B cell (primary cell): Measurements from ENCODE around the gene MAJIN. TPM values are rescaled to one million over a fixed set of nuclear protein-coding genes. Genes with fewer than 3 reads are reported as not detected.

Source experiments
- ATAC-seq: fragments of 200-7000 bp; cut with Tn5 transposase; one replicate; pipeline ENCODE4 v1.10.0; 2021; ENCODE audit warnings: low read depth, mild to moderate bottlenecking, moderate number of reproducible peaks, moderate library complexity
- CTCF ChIA-PET: fragments of 350-600 bp; sonication (Branson Sonifier 250); formaldehyde crosslinking; loops from one replicate; lab custom pipeline; 2021; ENCODE audit warnings: antibody characterized with exemption, inconsistent platforms; lab: Charles Lee
- POLR2A ChIA-PET: fragments of 350-600 bp; sonication (Branson Sonifier 250); formaldehyde crosslinking; loops from one replicate; lab custom pipeline; 2021; ENCODE audit warnings: antibody characterized with exemption; lab: Charles Lee
- DNase-seq: peaks from one replicate; pipeline ENCODE4 v3.0.0; 2013
- H2AFZ ChIP-seq: 2 replicates; pipeline ENCODE4 v1.6.1; 2012; ENCODE audit warnings: mild to moderate bottlenecking, low read depth, low read length; ENCODE audit not compliant: insufficient read depth, poor library complexity, severe bottlenecking
- H3K27ac ChIP-seq, 2 donors: 1 replicate in 1 of 2; 2 replicates in 1 of 2; pipeline ENCODE4 v1.5.1; 2012 to 2013; ENCODE audit warnings: low read length in 2 of 2, mild to moderate bottlenecking in 2 of 2, moderate library complexity in 1 of 2
- H3K27me3 ChIP-seq, 4 experiments: fragments of 200-600 bp in 1 of 4; sonication (generic) in 1 of 4; replicated peaks in 1 of 4; 1 replicate in 2 of 4; 2 replicates in 2 of 4; pipeline versions ENCODE4 v1.6.1 to v1.7.0; 2013 to 2016; ENCODE audit warnings: low read length in 3 of 4, mild to moderate bottlenecking in 2 of 4, mixed read lengths in 1 of 4, moderate library complexity in 1 of 4; ENCODE audit not compliant: insufficient read depth in 4 of 4, control insufficient read depth in 3 of 4; ENCODE audit errors: control extremely low read depth in 1 of 4
- H3K36me3 ChIP-seq, 2 experiments: replicated peaks in 1 of 2; 1 replicate in 1 of 2; 2 replicates in 1 of 2; pipeline versions ENCODE4 v1.6.1 to v1.7.1; 2013; ENCODE audit warnings: low read length in 1 of 2; ENCODE audit not compliant: insufficient read depth in 2 of 2, control insufficient read depth in 1 of 2; ENCODE audit errors: control extremely low read depth in 1 of 2, extremely low read depth in 1 of 2
- H3K4me1 ChIP-seq, 2 donors: fragments of 200-600 bp in 1 of 2; sonication (generic) in 1 of 2; 1 replicate in 1 of 2; 2 replicates in 1 of 2; pipeline versions ENCODE4 v1.5.1 to v1.6.1; 2013 to 2017; ENCODE audit warnings: low read length in 2 of 2; ENCODE audit not compliant: control insufficient read depth in 2 of 2, insufficient read depth in 2 of 2
- H3K4me2 ChIP-seq: replicated peaks from 2 replicates; pipeline ENCODE3; 2012; ENCODE audit warnings: mild to moderate bottlenecking, low read depth, low read length; ENCODE audit not compliant: poor library complexity, severe bottlenecking
- H3K4me3 ChIP-seq, 5 experiments: fragments of 200-600 bp in 1 of 5; sonication (generic) in 1 of 5; 1 replicate in 3 of 5; 2 replicates in 2 of 5; pipeline versions ENCODE4 v1.5.1 to v1.7.0; 2011 to 2016; ENCODE audit warnings: low read length in 4 of 5, mild to moderate bottlenecking in 4 of 5, low read depth in 2 of 5, control low read depth in 1 of 5, moderate library complexity in 1 of 5; ENCODE audit not compliant: insufficient read depth in 1 of 5; ENCODE audit errors: control extremely low read depth in 1 of 5, extremely low read depth in 1 of 5
- H3K79me2 ChIP-seq: fragments of 200-600 bp; sonication (generic); one replicate; pipeline ENCODE4 v1.6.0; 2016; ENCODE audit warnings: low read length; ENCODE audit not compliant: control insufficient read depth, insufficient read depth
- H3K9ac ChIP-seq: fragments of 200-600 bp; sonication (generic); 2 replicates; pipeline ENCODE4 v1.6.1; 2017; ENCODE audit warnings: mild to moderate bottlenecking, low read length, moderate library complexity
- H3K9me3 ChIP-seq, 3 donors: one replicate each; pipeline versions ENCODE4 v1.6.1 to v1.7.1; 2013; ENCODE audit warnings: low read length in 2 of 3; ENCODE audit not compliant: control insufficient read depth in 2 of 3, insufficient read depth in 1 of 3; ENCODE audit errors: control extremely low read depth in 1 of 3
- H4K20me1 ChIP-seq: 2 replicates; pipeline ENCODE4 v1.6.0; 2012; ENCODE audit warnings: mild to moderate bottlenecking, low read length; ENCODE audit not compliant: insufficient read depth, control insufficient read depth, poor library complexity, severe bottlenecking
- H3K27ac Mint-ChIP-seq: one replicate; pipeline ENCODE4 v1.8.0; 2021; ENCODE audit warnings: mixed read lengths
- H3K27me3 Mint-ChIP-seq: one replicate; pipeline ENCODE4 v1.8.0; 2021; ENCODE audit warnings: mixed read lengths
- H3K4me1 Mint-ChIP-seq: one replicate; pipeline ENCODE4 v1.8.0; 2021; ENCODE audit warnings: mixed read lengths
- H3K4me3 Mint-ChIP-seq: one replicate; pipeline ENCODE4 v1.8.0; 2021; ENCODE audit warnings: mixed read lengths
- H3K9me3 Mint-ChIP-seq: one replicate; pipeline ENCODE4 v1.8.0; 2022; ENCODE audit warnings: mixed read lengths; ENCODE audit not compliant: insufficient read depth
- EZH2 ChIP-seq: IDR thresholded peaks from 2 replicates; pipeline ENCODE4 v1.6.1; 2012; ENCODE audit warnings: borderline replicate concordance, low read depth, mild to moderate bottlenecking, moderate library complexity, low read length; ENCODE audit not compliant: insufficient read depth, poor library complexity, severe bottlenecking
- WGBS: methylation state at CpG from one replicate; pipeline ENCODE4 v1.1.5; 2013; ENCODE audit warnings: missing lambda C conversion rate; ENCODE audit not compliant: insufficient coverage; 5-methylcytosine and 5-hydroxymethylcytosine counted together
- intact Hi-C: fragments of 100-400 bp; cut with micrococcal nuclease; formaldehyde crosslinking; loops from one replicate; pipeline ENCODE4 v1.10.0; 2022
- polyA plus RNA-seq: library from polyadenylated mRNA; depleted of rRNA; stranded (reverse); fragments of >200 nt; gene quantifications from 2 replicates; pipeline ENCODE4 v1.2.3, GENCODE V29; 2012
- total RNA-seq, 2 donors: library from RNA; stranded (reverse); fragments of 120-200 nt in 1 of 2; gene quantifications; 1 replicate in 1 of 2; 2 replicates in 1 of 2; pipeline versions ENCODE4 v1.2.3 to v1.2.4, GENCODE V29; 2013 to 2022
- TF ChIP-seq, protein P1 (sequence below): fragments of 200-600 bp; IDR thresholded peaks from one replicate; pipeline ENCODE4 v1.8.0; 2022; ENCODE audit warnings: antibody characterized with exemption, mild to moderate bottlenecking

The MAJIN gene
- total and polyA plus RNA-seq, 2 donors (not counting 1 experiment from before 2014, with no cell fraction given): 0.71 to 2.4 TPM

DNA sequence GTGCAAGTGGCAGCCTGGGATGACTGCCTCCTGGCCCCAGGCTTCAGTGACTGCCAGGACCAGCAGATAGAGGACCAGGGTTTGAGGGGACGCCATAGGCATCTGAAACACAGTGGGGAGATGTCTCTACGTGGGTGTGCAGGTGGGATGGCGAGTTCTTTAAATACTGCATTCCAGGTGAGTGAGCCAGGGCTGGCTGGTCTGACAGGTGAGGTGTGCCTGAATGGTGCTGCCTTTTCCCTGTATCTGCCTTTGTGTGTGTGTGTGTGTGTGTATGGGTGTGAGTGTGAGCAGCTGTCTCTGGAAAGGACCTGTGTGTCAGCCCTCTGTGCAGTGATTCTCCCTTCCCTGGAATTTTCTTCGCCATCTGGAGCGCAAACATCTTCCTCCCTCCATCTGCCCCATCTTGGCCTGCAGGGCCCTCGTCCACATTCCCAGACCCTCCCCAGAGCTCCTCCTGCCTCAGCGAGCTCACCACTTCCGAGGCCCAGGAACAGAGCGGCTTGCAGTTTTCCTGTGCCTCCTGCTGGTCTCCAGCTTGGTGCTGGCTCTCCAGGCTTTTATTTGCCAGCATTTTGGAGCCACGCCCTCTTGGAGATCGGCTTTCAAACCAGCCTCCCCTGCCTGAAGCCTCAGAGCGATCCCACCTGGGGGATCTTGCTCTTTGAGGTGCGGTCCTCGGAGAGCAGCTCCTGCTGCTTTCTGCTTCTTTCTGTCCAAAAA, 36.4 kb downstream of the MAJIN start, which contains the start of gene GPHA2:
GPHA2 (minus strand) TSS at position 535 of the 723 bp plus-strand sequence; CDS start at position 102, 433 bp downstream.
- no peaks in the 10 kb centered on the region for H3K4me1 Mint-ChIP-seq
- Histone ChIP-seq H3K4me1 (no peaks in the 10 kb centered on the region), H4K20me1 (no peaks in the 10 kb centered on the region), H3K4me3 (no peak within 1 kb of the TSS), H3K27me3 (no peaks in the 10 kb centered on the region), H3K9ac (no peak within 1 kb of the TSS), H3K27ac (no peak within 1 kb of the TSS), H3K79me2 (no peaks in the 10 kb centered on the region), H2AFZ (no peak within 1 kb of the TSS), H3K4me2 (no peak within 1 kb of the TSS), H3K36me3 (peaks cover 0 to 28% of the 10 kb centered on the region in 2 experiments), H3K9me3 (no peaks in the 10 kb centered on the region)
- no peaks in the 10 kb centered on the region for H3K27me3 Mint-ChIP-seq
- ATAC-seq (no peak), DNase-seq (no peak)
- no peak within 1 kb of the TSS for H3K27ac Mint-ChIP-seq
- ChIA-PET POLR2A (interaction anchor here (0.6 kb wide), 1 partner anchor 62 kb away, joined by 6 read pairs; no protein-coding TSS in a partner anchor), CTCF (no interaction called here)
- no peak within 1 kb of the TSS for H3K4me3 Mint-ChIP-seq
- no peaks in the 10 kb centered on the region for H3K9me3 Mint-ChIP-seq
- TF ChIP-seq EZH2: no peak
- TF ChIP-seq, protein P1, sequence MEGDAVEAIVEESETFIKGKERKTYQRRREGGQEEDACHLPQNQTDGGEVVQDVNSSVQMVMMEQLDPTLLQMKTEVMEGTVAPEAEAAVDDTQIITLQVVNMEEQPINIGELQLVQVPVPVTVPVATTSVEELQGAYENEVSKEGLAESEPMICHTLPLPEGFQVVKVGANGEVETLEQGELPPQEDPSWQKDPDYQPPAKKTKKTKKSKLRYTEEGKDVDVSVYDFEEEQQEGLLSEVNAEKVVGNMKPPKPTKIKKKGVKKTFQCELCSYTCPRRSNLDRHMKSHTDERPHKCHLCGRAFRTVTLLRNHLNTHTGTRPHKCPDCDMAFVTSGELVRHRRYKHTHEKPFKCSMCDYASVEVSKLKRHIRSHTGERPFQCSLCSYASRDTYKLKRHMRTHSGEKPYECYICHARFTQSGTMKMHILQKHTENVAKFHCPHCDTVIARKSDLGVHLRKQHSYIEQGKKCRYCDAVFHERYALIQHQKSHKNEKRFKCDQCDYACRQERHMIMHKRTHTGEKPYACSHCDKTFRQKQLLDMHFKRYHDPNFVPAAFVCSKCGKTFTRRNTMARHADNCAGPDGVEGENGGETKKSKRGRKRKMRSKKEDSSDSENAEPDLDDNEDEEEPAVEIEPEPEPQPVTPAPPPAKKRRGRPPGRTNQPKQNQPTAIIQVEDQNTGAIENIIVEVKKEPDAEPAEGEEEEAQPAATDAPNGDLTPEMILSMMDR: no peak
- WGBS: 88% methylated on average over 13 of the region's 14 CpGs
- intact Hi-C loops: no loop called here
